ENCODE results near the gene CD81.
A peak's percentile ranks its signal among the peaks of the same experiment; 100 is the strongest.

CD81 gene

GRCh38 chr11:2390091-2390724 lies 13.1 kb downstream of the CD81 start:
- DNase-seq (no peak), ATAC-seq (no peak)

- DNase-seq (no peak), ATAC-seq (no peak)
These were observed 13.6 kb downstream of the CD81 start for GRCh38 chr11:2390725-2391151.

GRCh38 chr11:2391181-2391975 lies 14.3 kb downstream of the CD81 start:
- ATAC-seq: no peak

GRCh38 chr11:2392241-2392959 lies 15.3 kb downstream of the CD81 start:
- no peak for ATAC-seq
- DNase-seq: no peak

More at GRCh38 chr11:2391181-2391975, 14.3 kb downstream of the CD81 start:
- DNase-seq: no peak

GRCh38 chr11:2393111-2393868 lies 16.2 kb downstream of the CD81 start:
- DNase-seq (no peak), ATAC-seq (no peak)

- DNase-seq (no peak), ATAC-seq (no peak)
These were observed 17.1 kb downstream of the CD81 start for GRCh38 chr11:2393941-2394817.

GRCh38 chr11:2394818-2395105 lies 17.7 kb downstream of the CD81 start:
- no peak for ATAC-seq

GRCh38 chr11:2395211-2395730 lies 18.2 kb downstream of the CD81 start:
- no peak for ATAC-seq
- DNase-seq: no peak

More at GRCh38 chr11:2394818-2395105, 17.7 kb downstream of the CD81 start:
- DNase-seq: no peak

- ATAC-seq (no peak), DNase-seq (no peak)
These were observed 18.7 kb downstream of the CD81 start for GRCh38 chr11:2395856-2396255.

GRCh38 chr11:2396471-2396870 lies 19.4 kb downstream of the CD81 start:
- no peak for ATAC-seq
- DNase-seq: no peak

GRCh38 chr11:2397005-2397404 lies 19.9 kb downstream of the CD81 start:
- DNase-seq: no peak
- no peak for ATAC-seq

GRCh38 chr11:2398664-2399355 lies 21.7 kb downstream of the CD81 start:
- DNase-seq (no peak), ATAC-seq (no peak)

GRCh38 chr11:2399488-2400068 lies 22.5 kb downstream of the CD81 start:
- ATAC-seq: no peak
- peak; percentile 37 for DNase-seq

- ATAC-seq: peak; percentile 87
These were observed 23.1 kb downstream of the CD81 start, which contains the start of gene TSSC4 for GRCh38 chr11:2400069-2400761. TSS of gene TSSC4 (plus strand) at chr11:2400750. CDS start at chr11:2402634, 1,884 bp downstream.

GRCh38 chr11:2400762-2401435 lies 23.8 kb downstream of the CD81 start:
- DNase-seq: no peak
- ATAC-seq: no peak

More at GRCh38 chr11:2400069-2400761, 23.1 kb downstream of the CD81 start, which contains the start of gene TSSC4:
- peak; percentile 99 for DNase-seq

GRCh38 chr11:2401436-2401984 lies 24.4 kb downstream of the CD81 start:
- DNase-seq: no peak
- ATAC-seq: no peak

- no peak for ATAC-seq
- no peak for DNase-seq
These were observed 25.0 kb downstream of the CD81 start for GRCh38 chr11:2402106-2402505.

- ATAC-seq (no peak), DNase-seq (no peak)
These were observed 26.0 kb downstream of the CD81 start for GRCh38 chr11:2402890-2403645.

Measured in stimulated activated naive CD8-positive, alpha-beta T cell treated with anti-CD3 and anti-CD28 coated beads, Interleukin-15, Interleukin-2, amounts not matched to agents 100 U/mL and 50 U/mL, for 24 hours (primary cell).